Upper lobe of left lung (tissue), 6 donors: ENCODE results near the gene TMEM135. TPM values are rescaled to one million over a fixed set of nuclear protein-coding genes. Genes with fewer than 3 reads are reported as not detected.

Experiments used
- ATAC-seq, 2 donors: fragments of 200-7000 bp; cut with Tn5 transposase; one replicate each; pipeline ENCODE4 v1.9.1; 2022; ENCODE audit warnings: mild to moderate bottlenecking in 2 of 2, moderate library complexity in 2 of 2; ENCODE audit not compliant: low FRiP score in 2 of 2
- DNase-seq, 2 donors: peaks; one replicate each; pipeline ENCODE4 v3.0.0-alpha.2; 2019 to 2020
- H3K27ac ChIP-seq, 4 donors: fragments of 200-600 bp; sonication (generic); one replicate each; pipeline ENCODE4 v1.5.1; 2016 to 2019
- H3K27me3 ChIP-seq, 4 donors: fragments of 200-600 bp; sonication (generic); one replicate each; pipeline ENCODE4 v1.5.1; 2017 to 2019
- H3K36me3 ChIP-seq, 4 donors: fragments of 200-600 bp; sonication (generic); one replicate each; pipeline ENCODE4 v1.5.1; 2016 to 2019
- H3K4me1 ChIP-seq, 4 donors: fragments of 200-600 bp; sonication (generic); one replicate each; pipeline ENCODE4 v1.5.1; 2018 to 2019
- H3K4me3 ChIP-seq, 4 donors: fragments of 200-600 bp; sonication (generic); one replicate each; pipeline ENCODE4 v1.5.1; 2017 to 2019; ENCODE audit warnings: mild to moderate bottlenecking in 2 of 4, moderate library complexity in 1 of 4
- H3K9me3 ChIP-seq, 4 donors: fragments of 200-600 bp; sonication (generic); one replicate each; pipeline ENCODE4 v1.5.1; 2018 to 2019
- EP300 ChIP-seq, 4 donors: sonication (generic); formaldehyde crosslinking; IDR thresholded peaks; one replicate each; pipeline ENCODE4 v1.5.1; 2017; ENCODE audit warnings: antibody characterized with exemption in 4 of 4, control low read depth in 2 of 4
- POLR2A ChIP-seq, 4 donors: fragments of 450-650 bp; IDR thresholded peaks; one replicate each; pipeline ENCODE4 v1.5.1; 2016 to 2017; ENCODE audit warnings: antibody characterized with exemption in 4 of 4, mild to moderate bottlenecking in 2 of 4
- POLR2AphosphoS5 ChIP-seq, 2 donors: sonication (generic); formaldehyde crosslinking; IDR thresholded peaks; one replicate each; pipeline ENCODE4 v1.5.1; 2017; ENCODE audit warnings: antibody characterized with exemption in 2 of 2
- WGBS, 2 donors: methylation state at CpG; one replicate each; pipeline ENCODE4 v1.1.5; 2017 to 2018; 5-methylcytosine and 5-hydroxymethylcytosine counted together
- total RNA-seq, 6 donors: library from RNA; depleted of rRNA in 4 of 6; stranded (reverse); fragments of >200 nt in 4 of 6; gene quantifications; one replicate each; pipeline versions ENCODE4 v1.1.0 to v1.2.1, GENCODE V29; 2016 to 2021
- TF ChIP-seq, protein P1 (sequence below), 6 experiments: fragments of 450-650 bp in 4 of 6; fragments of 200-600 bp in 2 of 6; sonication (generic) in 2 of 6; IDR thresholded peaks; one replicate each; pipeline ENCODE4 v1.5.1; 2016 to 2019; ENCODE audit warnings: antibody characterized with exemption in 6 of 6
- donor health status: DM: no; HTN: no; CAD: no; lungs with moderate emphysema.
- donor health status: DM: no; HTN: yes; CAD: no; lungs with severe emphysema.

TMEM135 gene
- total RNA-seq, 6 donors from 2014 or later, result 12.6 to 33.5 (median 19.1) TPM

DNA sequence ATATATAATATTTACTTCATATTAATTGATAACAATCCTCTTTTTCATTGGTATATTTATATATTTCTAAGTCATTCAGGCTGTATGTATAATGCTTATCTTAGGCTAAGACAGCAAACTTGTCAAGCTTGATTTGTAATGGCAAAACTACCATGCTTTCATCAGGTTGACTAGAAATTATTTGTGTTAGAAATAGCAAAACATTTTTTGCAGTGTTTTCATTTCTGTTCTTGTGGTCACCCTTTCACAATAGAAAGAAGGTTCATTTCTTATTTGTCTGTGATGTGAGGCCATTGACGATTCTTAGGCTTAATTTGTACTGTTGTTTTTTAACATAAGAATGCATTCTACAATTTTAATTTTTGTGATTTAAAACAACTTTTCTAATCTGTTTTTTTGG, 197.6 kb downstream of the TMEM135 start:
- no peak for DNase-seq
- no peaks in the 10 kb centered on the region for H3K36me3 ChIP-seq
- no peak overlapping the region for H3K4me3 ChIP-seq
- 93 to 94% methylated on average over 1 of the region's 1 CpG for WGBS, 2 donors
- ATAC-seq, result no peak
- TF ChIP-seq, protein P1, sequence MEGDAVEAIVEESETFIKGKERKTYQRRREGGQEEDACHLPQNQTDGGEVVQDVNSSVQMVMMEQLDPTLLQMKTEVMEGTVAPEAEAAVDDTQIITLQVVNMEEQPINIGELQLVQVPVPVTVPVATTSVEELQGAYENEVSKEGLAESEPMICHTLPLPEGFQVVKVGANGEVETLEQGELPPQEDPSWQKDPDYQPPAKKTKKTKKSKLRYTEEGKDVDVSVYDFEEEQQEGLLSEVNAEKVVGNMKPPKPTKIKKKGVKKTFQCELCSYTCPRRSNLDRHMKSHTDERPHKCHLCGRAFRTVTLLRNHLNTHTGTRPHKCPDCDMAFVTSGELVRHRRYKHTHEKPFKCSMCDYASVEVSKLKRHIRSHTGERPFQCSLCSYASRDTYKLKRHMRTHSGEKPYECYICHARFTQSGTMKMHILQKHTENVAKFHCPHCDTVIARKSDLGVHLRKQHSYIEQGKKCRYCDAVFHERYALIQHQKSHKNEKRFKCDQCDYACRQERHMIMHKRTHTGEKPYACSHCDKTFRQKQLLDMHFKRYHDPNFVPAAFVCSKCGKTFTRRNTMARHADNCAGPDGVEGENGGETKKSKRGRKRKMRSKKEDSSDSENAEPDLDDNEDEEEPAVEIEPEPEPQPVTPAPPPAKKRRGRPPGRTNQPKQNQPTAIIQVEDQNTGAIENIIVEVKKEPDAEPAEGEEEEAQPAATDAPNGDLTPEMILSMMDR (IDR thresholded peaks at IDR 0.05), result no peak
- no peak for TF ChIP-seq POLR2A (IDR thresholded peaks at IDR 0.05)
- no peak for TF ChIP-seq EP300 (IDR thresholded peaks at IDR 0.05)
- no peak for TF ChIP-seq POLR2AphosphoS5 (IDR thresholded peaks at IDR 0.05)
- H3K27me3 ChIP-seq, result no peaks in the 10 kb centered on the region
- H3K4me1 ChIP-seq, result no peaks in the 10 kb centered on the region
- no peak overlapping the region for H3K27ac ChIP-seq
- H3K9me3 ChIP-seq, result peaks cover 0 to 11% (median 9%) of the 10 kb centered on the region in 4 donors

DNA sequence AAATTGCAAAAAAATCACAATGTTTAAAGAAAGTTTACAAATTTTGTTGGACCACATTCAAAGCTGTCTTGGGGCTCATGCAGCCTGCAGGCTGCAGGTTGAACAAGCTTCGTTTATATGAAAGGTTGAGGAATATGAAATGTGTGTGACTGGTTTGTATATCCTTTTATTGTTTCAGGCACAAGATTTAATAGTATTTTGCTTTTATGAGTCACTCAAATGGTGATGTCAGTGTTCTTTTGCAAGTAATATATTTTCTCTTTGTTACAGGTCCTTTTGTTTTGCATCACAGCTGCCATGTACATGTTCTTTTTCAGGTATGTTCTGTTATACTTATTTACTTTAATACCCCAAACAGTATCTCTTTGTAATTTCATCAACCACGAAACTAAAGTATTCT, 198.6 kb downstream of the TMEM135 start:
- ATAC-seq (no peak), DNase-seq (no peak)
- Histone ChIP-seq H3K9me3 (peaks cover 0 to 11% (median 9%) of the 10 kb centered on the region in 4 donors), H3K27me3 (no peaks in the 10 kb centered on the region), H3K27ac (no peak overlapping the region), H3K4me1 (no peaks in the 10 kb centered on the region), H3K4me3 (no peak overlapping the region), H3K36me3 (no peaks in the 10 kb centered on the region)
- TF ChIP-seq POLR2AphosphoS5 (IDR thresholded peaks at IDR 0.05) (no peak), EP300 (IDR thresholded peaks at IDR 0.05) (no peak), POLR2A (IDR thresholded peaks at IDR 0.05) (no peak)
- TF ChIP-seq, protein P1 (IDR thresholded peaks at IDR 0.05), result no peak
- 77 to 95% methylated on average over 2 of the region's 2 CpGs for WGBS, 2 donors

DNA sequence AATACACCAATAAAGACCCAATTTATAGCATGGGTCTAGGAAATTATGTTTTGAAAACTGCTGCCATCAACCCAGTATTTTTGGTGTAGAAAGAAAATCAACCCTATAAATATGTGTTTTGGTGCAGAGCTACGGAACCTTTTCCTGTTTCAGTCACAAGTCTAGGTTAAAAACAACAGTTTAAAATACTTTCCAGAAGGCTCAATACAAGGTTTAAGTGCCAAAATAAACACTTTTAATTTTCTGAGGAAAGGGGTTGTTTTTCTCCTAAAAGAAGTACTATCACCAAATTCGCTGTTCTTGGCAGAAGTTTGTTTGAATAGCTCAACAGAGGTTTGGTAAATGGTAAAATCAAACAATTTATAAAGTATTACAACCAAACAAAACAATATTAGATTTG, 201.3 kb downstream of the TMEM135 start:
- 57 to 81% methylated on average over 2 of the region's 2 CpGs for WGBS, 2 donors
- Histone ChIP-seq H3K27ac (no peak overlapping the region), H3K9me3 (no peaks in the 10 kb centered on the region), H3K4me3 (no peak overlapping the region), H3K36me3 (no peaks in the 10 kb centered on the region), H3K4me1 (no peaks in the 10 kb centered on the region), H3K27me3 (no peaks in the 10 kb centered on the region)
- no peak for ATAC-seq
- TF ChIP-seq POLR2AphosphoS5 (IDR thresholded peaks at IDR 0.05) (no peak), EP300 (IDR thresholded peaks at IDR 0.05) (no peak), POLR2A (IDR thresholded peaks at IDR 0.05) (no peak)
- TF ChIP-seq, protein P1 (IDR thresholded peaks at IDR 0.05), result no peak
- DNase-seq, result no peak

DNA sequence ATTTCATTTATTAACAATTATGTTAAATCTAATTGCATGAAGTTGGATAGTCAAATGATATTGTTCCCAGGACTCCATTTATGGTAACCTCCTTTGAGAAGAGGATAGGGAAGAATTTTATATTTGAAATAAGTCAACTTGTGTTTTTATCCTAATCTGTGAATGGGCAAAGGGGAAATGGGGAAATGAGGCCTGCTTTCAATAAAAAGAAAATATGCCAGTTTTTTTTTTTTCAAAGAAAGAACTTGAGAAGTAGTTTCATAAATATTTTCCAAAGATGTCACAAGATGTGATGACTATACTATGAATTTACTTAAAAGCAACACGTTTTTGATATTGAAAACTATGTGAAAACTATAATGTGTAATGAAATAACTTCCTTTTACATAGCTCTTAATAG, 201.8 kb downstream of the TMEM135 start:
- no peaks in the 10 kb centered on the region for H3K9me3 ChIP-seq
- H3K27ac ChIP-seq, result no peak overlapping the region
- H3K4me3 ChIP-seq, result no peak overlapping the region
- TF ChIP-seq POLR2A (IDR thresholded peaks at IDR 0.05) (no peak), POLR2AphosphoS5 (IDR thresholded peaks at IDR 0.05) (no peak), EP300 (IDR thresholded peaks at IDR 0.05) (no peak)
- TF ChIP-seq, protein P1 (IDR thresholded peaks at IDR 0.05), result no peak
- H3K36me3 ChIP-seq, result no peaks in the 10 kb centered on the region
- H3K27me3 ChIP-seq, result no peaks in the 10 kb centered on the region
- H3K4me1 ChIP-seq, result no peaks in the 10 kb centered on the region
- DNase-seq, result no peak
- ATAC-seq, result no peak
- 67 to 75% methylated on average over 1 of the region's 1 CpG for WGBS, 2 donors

DNA sequence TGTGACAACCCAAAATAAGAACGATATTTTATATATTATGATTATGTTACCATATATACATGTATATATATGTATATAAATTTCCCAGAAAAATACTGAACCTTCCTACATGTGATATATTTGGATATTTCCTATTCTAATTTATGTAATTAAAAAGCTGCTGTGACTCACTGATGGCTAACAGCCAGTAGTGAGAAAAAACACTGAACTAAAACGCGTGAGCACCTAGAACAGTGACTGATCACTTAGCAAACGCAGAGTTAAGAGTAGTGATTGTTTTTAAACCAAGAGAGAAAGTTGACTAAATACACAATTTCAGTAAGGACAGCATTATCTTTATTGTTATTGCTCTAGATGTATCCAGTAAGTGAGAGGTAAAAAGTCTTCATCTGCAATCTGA, 213.8 kb downstream of the TMEM135 start:
- no peak overlapping the region for H3K27ac ChIP-seq
- H3K4me3 ChIP-seq, result no peak overlapping the region
- H3K36me3 ChIP-seq, result no peaks in the 10 kb centered on the region
- no peaks in the 10 kb centered on the region for H3K27me3 ChIP-seq
- TF ChIP-seq EP300 (IDR thresholded peaks at IDR 0.05) (no peak), POLR2AphosphoS5 (IDR thresholded peaks at IDR 0.05) (no peak), POLR2A (IDR thresholded peaks at IDR 0.05) (no peak)
- TF ChIP-seq, protein P1 (IDR thresholded peaks at IDR 0.05), result no peak
- WGBS, 2 donors, result 92 to 96% methylated on average over 4 of the region's 4 CpGs
- DNase-seq (no peak), ATAC-seq (no peak)
- H3K4me1 ChIP-seq, result no peaks in the 10 kb centered on the region
- H3K9me3 ChIP-seq, result no peaks in the 10 kb centered on the region
